K562 (cell line): Measurements from ENCODE around the gene GRID2IP. TPM values are rescaled to one million over a fixed set of nuclear protein-coding genes. Genes with fewer than 3 reads are reported as not detected.
"Not testable (repeated sequence)": the region's sequence is repeated elsewhere in the genome, so short reads cannot be mapped to it uniquely, and the experiment has no call there.

Experiments used
- ATAC-seq: fragments of 200-7000 bp; cut with Tn5 transposase; 3 replicates; pipeline ENCODE4 v1.9.1; 2020; ENCODE audit warnings: moderate library complexity
- BruUV-seq: library from RNA; stranded (reverse); fragments of 400-500 nt; replicated peaks from 2 replicates; lab custom pipeline; 2021; lab: Mats Ljungman, UMichigan
- CTCF ChIA-PET: fragments of 300-600 bp; formaldehyde crosslinking; extraction: SDS; loops from one replicate; lab custom pipeline; 2021; ENCODE audit warnings: low intra/inter-chr PET ratio; lab: Yijun Ruan, JAX
- POLR2A ChIA-PET: fragments of 300-600, 350-650 bp; sonication (Branson Sonifier 250); formaldehyde crosslinking; extraction: SDS; loops from one replicate; lab custom pipeline; 2021; ENCODE audit warnings: antibody characterized with exemption, inconsistent platforms; lab: Yijun Ruan, JAX
- DNase-seq, 4 experiments: peaks; one replicate each; pipeline versions ENCODE4 v3.0.0 to v3.0.0-alpha.2; 2011 to 2018; ENCODE audit warnings: low spot score in 3 of 4, mixed read lengths in 3 of 4; ENCODE audit errors: extremely low read depth in 1 of 4
- FAIRE-seq: peaks from 2 replicates; lab custom pipeline; 2011; peaks lifted over from hg19 to GRCh38; lab: Jason Lieb, UNC
- H2AFZ ChIP-seq: 2 replicates; pipeline ENCODE4 v1.6.0; 2011; ENCODE audit warnings: low read depth, low read length, control low read depth, inconsistent platforms
- H3K27ac ChIP-seq: fragments of 200-600 bp; 3 replicates; pipeline ENCODE4 v1.8.0; 2011; ENCODE audit warnings: low read depth, mild to moderate bottlenecking, control low read depth, inconsistent platforms, low read length, moderate library complexity, mixed read lengths; ENCODE audit errors: extremely low read depth
- H3K27me3 ChIP-seq, 2 experiments: fragments of 300-600 bp in 1 of 2; 2 replicates in 1 of 2; 3 replicates in 1 of 2; pipeline versions ENCODE4 v1.6.0 to v1.8.0; 2011; ENCODE audit warnings: inconsistent platforms in 2 of 2, low read length in 2 of 2, mild to moderate bottlenecking in 1 of 2, mixed read lengths in 1 of 2, moderate library complexity in 1 of 2; ENCODE audit not compliant: control insufficient read depth in 2 of 2, insufficient read depth in 2 of 2
- H3K36me3 ChIP-seq: fragments of 300-600 bp; 3 replicates; pipeline ENCODE4 v1.8.0; 2011; ENCODE audit warnings: mild to moderate bottlenecking, low read length, inconsistent platforms; ENCODE audit not compliant: control insufficient read depth, insufficient read depth
- H3K4me1 ChIP-seq, 2 experiments: fragments of 200-600 bp in 1 of 2; replicated peaks in 1 of 2; 2 replicates in 1 of 2; 3 replicates in 1 of 2; pipeline versions ENCODE4 v1.5.1 to v1.8.0; 2011; ENCODE audit warnings: inconsistent platforms in 2 of 2, low read length in 2 of 2, mild to moderate bottlenecking in 1 of 2, mixed read lengths in 1 of 2, moderate library complexity in 1 of 2; ENCODE audit not compliant: control insufficient read depth in 2 of 2, insufficient read depth in 2 of 2
- H3K4me2 ChIP-seq: 2 replicates; pipeline ENCODE4 v1.6.1; 2011; ENCODE audit warnings: low read length, control low read depth, inconsistent platforms, mixed read lengths; ENCODE audit not compliant: insufficient read depth
- H3K4me3 ChIP-seq: fragments of 200-600 bp; sonication (generic), shearing (Covaris generic); 2 replicates; pipeline ENCODE4 v1.5.1; 2016; ENCODE audit warnings: control low read depth, inconsistent platforms
- H3K79me2 ChIP-seq: fragments of 200-600 bp; 3 replicates; pipeline ENCODE4 v1.8.0; 2011; ENCODE audit warnings: low read length, inconsistent platforms; ENCODE audit not compliant: control insufficient read depth, insufficient read depth
- H3K9ac ChIP-seq, 2 experiments: 2 replicates each; pipeline versions ENCODE4 v1.6.0 to v1.6.1; 2011; ENCODE audit warnings: low read depth in 2 of 2, low read length in 2 of 2, control low read depth in 1 of 2, inconsistent platforms in 1 of 2, mild to moderate bottlenecking in 1 of 2, mixed read lengths in 1 of 2; ENCODE audit not compliant: insufficient read depth in 1 of 2
- H3K9me1 ChIP-seq: one replicate; pipeline ENCODE4 v1.6.0; 2011; ENCODE audit warnings: inconsistent platforms, mild to moderate bottlenecking, low read length, moderate library complexity; ENCODE audit not compliant: control insufficient read depth, insufficient read depth
- H3K9me3 ChIP-seq: replicated peaks from 2 replicates; pipeline ENCODE4 v1.5.1; 2011; ENCODE audit warnings: low read depth, low read length, inconsistent platforms; ENCODE audit not compliant: control insufficient read depth, insufficient read depth
- H4K20me1 ChIP-seq: replicated peaks from 2 replicates; pipeline ENCODE4 v1.6.1; 2011; ENCODE audit warnings: low read length, inconsistent platforms, mixed read lengths; ENCODE audit not compliant: control insufficient read depth, insufficient read depth
- ATF3 ChIP-seq, 2 experiments: fragments of 450-650 bp in 1 of 2; sonication (generic) in 1 of 2; formaldehyde crosslinking in 1 of 2; IDR thresholded peaks in 1 of 2; conservative IDR thresholded peaks in 1 of 2; 2 replicates each; pipeline versions ENCODE4 v1.6.1 to v1.8.1; 2016 to 2023; ENCODE audit warnings: mild to moderate bottlenecking in 2 of 2, moderate library complexity in 2 of 2, inconsistent platforms in 1 of 2, missing genetic modification reagents in 1 of 2
- BRD9 ChIP-seq: fragments of 450-650 bp; IDR thresholded peaks from 2 replicates; pipeline ENCODE4 v1.6.1; 2018; ENCODE audit warnings: low read depth; ENCODE audit not compliant: partially characterized antibody
- CEBPG ChIP-seq, 3 experiments: fragments of 200-800 bp in 1 of 3; sonication (Bioruptor generic) in 1 of 3; sonication (generic) in 1 of 3; formaldehyde crosslinking in 1 of 3; IDR thresholded peaks in 2 of 3; conservative IDR thresholded peaks in 1 of 3; 2 replicates each; pipeline versions ENCODE4 v1.6.1 to v1.8.0; 2016 to 2022; ENCODE audit warnings: missing compliant biosample characterization in 2 of 3, missing genetic modification characterization in 2 of 3, mild to moderate bottlenecking in 1 of 3, missing genetic modification reagents in 1 of 3
- DMBX1 ChIP-seq: fragments of 250-450 bp; sonication (Bioruptor Pico); IDR thresholded peaks from 2 replicates; pipeline ENCODE4 v1.8.0; 2022; ENCODE audit warnings: inconsistent platforms, mild to moderate bottlenecking, moderate library complexity, borderline replicate concordance
- EP300 ChIP-seq: IDR thresholded peaks from 2 replicates; pipeline ENCODE4 v1.6.1; 2012; ENCODE audit warnings: low read length, improper control_type of control experiment
- FOXJ2 ChIP-seq: fragments of 200-800 bp; sonication (Bioruptor generic); IDR thresholded peaks from 2 replicates; pipeline ENCODE4 v1.6.1; 2016; ENCODE audit warnings: missing genetic modification characterization, missing compliant biosample characterization
- JUND ChIP-seq, 2 experiments: IDR thresholded peaks; 2 replicates in 1 of 2; 3 replicates in 1 of 2; pipeline ENCODE4 v1.6.1; 2011; ENCODE audit warnings: borderline replicate concordance in 2 of 2, low read depth in 2 of 2, low read length in 2 of 2, improper control_type of control experiment in 1 of 2, missing biosample characterization in 1 of 2, missing genetic modification characterization in 1 of 2, missing genetic modification reagents in 1 of 2
- NR2C2 ChIP-seq, 2 experiments: fragments of 200-800 bp in 1 of 2; sonication (Bioruptor generic) in 1 of 2; sonication (generic) in 1 of 2; formaldehyde crosslinking in 1 of 2; IDR thresholded peaks; 2 replicates each; pipeline versions ENCODE4 v1.6.1 to v1.8.0; 2016 to 2022; ENCODE audit warnings: mild to moderate bottlenecking in 1 of 2, missing compliant biosample characterization in 1 of 2, missing genetic modification characterization in 1 of 2, missing genetic modification reagents in 1 of 2
- POLR2H ChIP-seq: IDR thresholded peaks from 2 replicates; pipeline ENCODE4 v1.6.1; 2016; ENCODE audit warnings: missing genetic modification characterization, low read depth, mild to moderate bottlenecking, control low read depth, missing compliant biosample characterization, moderate library complexity
- PTTG1 ChIP-seq: fragments of 450-650 bp; IDR thresholded peaks from 2 replicates; pipeline ENCODE4 v1.6.1; 2016; ENCODE audit warnings: low read depth, mild to moderate bottlenecking, missing genetic modification characterization, missing compliant biosample characterization
- SMAD4 ChIP-seq: fragments of 250-450 bp; sonication (Bioruptor Pico); conservative IDR thresholded peaks from 2 replicates; pipeline ENCODE4 v1.8.0; 2021; ENCODE audit warnings: inconsistent platforms, mild to moderate bottlenecking, moderate library complexity
- SMARCA4 ChIP-seq: fragments of 450-650 bp; IDR thresholded peaks from 2 replicates; pipeline ENCODE4 v1.6.1; 2016
- ZEB2 ChIP-seq: fragments of 450-650 bp; IDR thresholded peaks from 2 replicates; pipeline ENCODE4 v1.6.1; 2016
- ZNF175 ChIP-seq: fragments of 200-800 bp; sonication (Bioruptor generic); IDR thresholded peaks from 2 replicates; pipeline ENCODE4 v1.6.1; 2016; ENCODE audit warnings: low read depth, mild to moderate bottlenecking, missing genetic modification characterization, missing compliant biosample characterization
- ZNF395 ChIP-seq: fragments of 200-800 bp; sonication (Bioruptor generic); IDR thresholded peaks from 2 replicates; pipeline ENCODE4 v1.6.1; 2017; ENCODE audit warnings: missing genetic modification characterization, missing compliant biosample characterization
- ZNF589 ChIP-seq: fragments of 200-800 bp; sonication (Bioruptor generic); IDR thresholded peaks from 2 replicates; pipeline ENCODE4 v1.6.1; 2016; ENCODE audit warnings: low read depth, missing genetic modification characterization, missing compliant biosample characterization
- WGBS: fragments of 100-300 bp; shearing (Covaris generic); methylation state at CpG from one replicate; pipeline ENCODE4 v1.1.6; 2016; ENCODE audit warnings: low coverage, mixed read lengths; ENCODE audit not compliant: insufficient coverage; ENCODE audit errors: missing lambda C conversion rate; 5-methylcytosine and 5-hydroxymethylcytosine counted together
- in situ Hi-C: fragments of 300-500 bp; cut with MboI; formaldehyde crosslinking; loops from 4 replicates; pipeline ENCODE4 v1.15.0; 2018; ENCODE audit warnings: inconsistent platforms, mixed read lengths
- intact Hi-C: fragments of 100-400 bp; cut with micrococcal nuclease; formaldehyde crosslinking; loops from 2 replicates; pipeline ENCODE4 v1.14.2; 2022
- polyA plus RNA-seq, 8 experiments: library from polyadenylated mRNA; depleted of rRNA in 4 of 8; stranded (reverse) in 5 of 8; unstranded in 3 of 8; fragments of >200 nt; fragmentation: Nextera tagmentation in 2 of 8; fragmentation: Illumina TruSeq in 1 of 8; extraction: Ambion mirVana in 2 of 8; extraction: Trizol in 1 of 8; gene quantifications; 2 replicates each; pipeline versions ENCODE4 v1.2.1 to v1.2.3, GENCODE V29; 2011 to 2014; ENCODE audit warnings: inconsistent platforms in 1 of 8, missing spikeins in 1 of 8
- total RNA-seq, 7 experiments: library from RNA; depleted of rRNA in 6 of 7; stranded (reverse); fragments of >200 nt in 6 of 7; fragmentation: Illumina TruSeq in 2 of 7; extraction: Trizol in 2 of 7; gene quantifications; 2 replicates each; pipeline versions ENCODE4 v1.2.1 to v1.2.3, GENCODE V29; 2011 to 2021; ENCODE audit warnings: low replicate concordance in 1 of 7

GRID2IP gene
- total and polyA plus RNA-seq, 9 of the 15 experiments (the other 6 are each of a cell fraction or from before 2014, with no cell fraction given) = not detected

DNA sequence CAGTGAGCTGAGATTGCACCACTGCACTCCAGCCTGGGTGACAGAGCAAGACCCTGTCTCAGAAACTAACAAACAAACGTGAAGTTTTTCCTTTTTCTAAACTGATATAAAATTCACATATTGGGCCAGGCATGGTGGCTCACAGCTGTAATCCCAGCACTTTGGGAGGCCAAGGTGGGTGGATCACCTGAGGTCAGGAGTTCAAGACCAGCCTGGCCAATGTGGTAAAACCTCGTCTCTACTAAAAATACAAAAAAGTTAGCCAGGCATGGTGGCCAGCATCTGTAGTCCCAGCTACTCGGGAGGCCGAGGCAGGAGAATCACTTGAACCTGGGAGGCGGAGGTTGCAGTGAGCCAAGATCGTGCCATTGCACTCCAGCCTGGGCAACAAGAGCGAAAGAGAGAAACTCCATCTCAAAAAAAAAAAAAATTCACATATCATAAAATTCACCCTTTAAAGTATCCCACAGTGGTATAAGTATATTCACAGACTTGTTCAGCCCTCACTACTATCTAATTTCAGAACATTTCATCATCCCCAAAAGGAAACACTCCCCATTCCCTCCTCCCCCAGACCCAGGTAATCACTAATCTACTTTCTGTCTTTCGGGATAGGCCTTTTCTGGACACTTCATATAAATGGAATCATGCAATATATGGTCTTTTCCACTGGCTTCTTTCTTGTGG, 34.6 kb upstream of the GRID2IP start:
- intact Hi-C loops; DNase-seq; BruUV-seq; CTCF ChIA-PET; H2AFZ ChIP-seq; in situ Hi-C loops; H3K79me2 ChIP-seq; H3K9ac ChIP-seq; H3K9me1 ChIP-seq; FAIRE-seq; H3K9me3 ChIP-seq; H4K20me1 ChIP-seq; H3K27me3 ChIP-seq; H3K27ac ChIP-seq; POLR2A ChIA-PET; H3K4me2 ChIP-seq; H3K4me3 ChIP-seq; TF ChIP-seq ATF3 (CRISPR knock-in tag; conservative IDR thresholded peaks at IDR 0.05); JUND (tag; IDR thresholded peaks at IDR 0.05; ENCODE audit: borderline replicate concordance, low read depth, low read length); NR2C2 (CRISPR knock-in tag; IDR thresholded peaks at IDR 0.05): not testable (repeated sequence)
- whole genome bisulfite sequencing = 42% methylated on average over 4 of the region's 8 CpGs
- peak; percentile 20 for ATAC-seq
- Histone ChIP-seq H3K4me1 (peaks cover 5 to 16% of the 10 kb centered on the region in 2 experiments), H3K36me3 (peaks cover 73% of the 10 kb centered on the region)
- TF ChIP-seq ATF3 (IDR thresholded peaks at IDR 0.05) = peak; percentile 81; the same call in 1 of the 2 replicates
- 0 out of 2 replicates have a peak, but pooled peaks have one; percentile 29 for TF ChIP-seq FOXJ2 (tag)
- TF ChIP-seq ZNF395 = peak; percentile 40; the same call in 1 of the 2 replicates
- TF ChIP-seq SMAD4 (CRISPR knock-in tag) = peak; percentile 55; the same call in 1 of the 2 replicates
- TF ChIP-seq CEBPG (CRISPR knock-in tag; IDR thresholded peaks at IDR 0.05) = peak; percentile 59; the same call in 1 of the 2 replicates
- peak; percentile 10 to 95; a peak in 2 of 4 replicates for TF ChIP-seq CEBPG (tag; conservative IDR thresholded peaks at IDR 0.05 in 1 of 2, IDR thresholded peaks at IDR 0.05 in 1 of 2)
- peak; percentile 38 for TF ChIP-seq BRD9
- TF ChIP-seq SMARCA4 = peak; percentile 14; the same call in 1 of the 2 replicates
- peak; percentile 61; the same call in 1 of the 2 replicates for TF ChIP-seq DMBX1 (CRISPR knock-in tag)
- peak; percentile 55; the same call in 1 of the 2 replicates for TF ChIP-seq ZNF589 (CRISPR knock-in tag)
- peak; percentile 62; the same call in 1 of the 2 replicates for TF ChIP-seq EP300
- peak; percentile 57; the same call in 1 of the 2 replicates for TF ChIP-seq ZNF175 (CRISPR knock-in tag)
- TF ChIP-seq PTTG1 = peak; percentile 55; the same call in 1 of the 2 replicates
- TF ChIP-seq ZEB2 = peak; percentile 56; the same call in 1 of the 2 replicates
- TF ChIP-seq JUND (IDR thresholded peaks at IDR 0.05; ENCODE audit: borderline replicate concordance, low read depth, low read length) = peak; percentile 44; the same call in 1 of the 2 replicates
- TF ChIP-seq POLR2H = peak; percentile 70; the same call in 1 of the 2 replicates
- 0 out of 2 replicates have a peak, but pooled peaks have one; percentile 25 for TF ChIP-seq NR2C2 (tag; IDR thresholded peaks at IDR 0.05)
